Ascending aorta (tissue), 2 donors: Measurements from ENCODE around the gene NCLN. TPM values are rescaled to one million over a fixed set of nuclear protein-coding genes. Genes with fewer than 3 reads are reported as not detected.

ENCODE experiments used
- DNase-seq, 2 donors: peaks; one replicate each; pipeline ENCODE4 v3.0.0-alpha.2; 2019; ENCODE audit warnings: low spot score in 2 of 2
- H3K27ac ChIP-seq, 2 donors: fragments of 200-600 bp; sonication (generic); one replicate each; pipeline ENCODE4 v1.5.1; 2016 to 2017; ENCODE audit warnings: mild to moderate bottlenecking in 1 of 2
- H3K27me3 ChIP-seq: fragments of 200-600 bp; sonication (generic); one replicate; pipeline ENCODE4 v1.5.1; 2017
- H3K36me3 ChIP-seq, 2 donors: fragments of 200-600 bp; sonication (generic); one replicate each; pipeline ENCODE4 v1.5.1; 2016
- H3K4me1 ChIP-seq, 2 donors: fragments of 200-600 bp; sonication (generic); one replicate each; pipeline ENCODE4 v1.5.1; 2016 to 2017; ENCODE audit warnings: mild to moderate bottlenecking in 1 of 2
- H3K4me3 ChIP-seq, 2 donors: fragments of 200-600 bp; sonication (generic); one replicate each; pipeline ENCODE4 v1.5.1; 2016 to 2017; ENCODE audit warnings: mild to moderate bottlenecking in 1 of 2
- H3K9me3 ChIP-seq, 2 donors: fragments of 200-600 bp; sonication (generic); one replicate each; pipeline ENCODE4 v1.5.1; 2016
- intact Hi-C: fragments of 100-400 bp; cut with DNase I; formaldehyde crosslinking; loops from one replicate; pipeline ENCODE4 v1.15.1; 2023
- total RNA-seq: library from RNA; depleted of rRNA; stranded (reverse); fragments of >200 nt; gene quantifications from one replicate; pipeline ENCODE4 v1.1.0, GENCODE V29; 2016
- TF ChIP-seq, protein P1 (sequence below), 3 experiments: fragments of 200-600 bp in 2 of 3; fragments of 450-650 bp in 1 of 3; sonication (generic) in 2 of 3; IDR thresholded peaks; one replicate each; pipeline ENCODE4 v1.5.1; 2016 to 2019; ENCODE audit warnings: antibody characterized with exemption in 3 of 3, mild to moderate bottlenecking in 1 of 3, moderate library complexity in 1 of 3

Gene NCLN
- total RNA-seq, 1 donor from 2014 or later, result 118 TPM

DNA sequence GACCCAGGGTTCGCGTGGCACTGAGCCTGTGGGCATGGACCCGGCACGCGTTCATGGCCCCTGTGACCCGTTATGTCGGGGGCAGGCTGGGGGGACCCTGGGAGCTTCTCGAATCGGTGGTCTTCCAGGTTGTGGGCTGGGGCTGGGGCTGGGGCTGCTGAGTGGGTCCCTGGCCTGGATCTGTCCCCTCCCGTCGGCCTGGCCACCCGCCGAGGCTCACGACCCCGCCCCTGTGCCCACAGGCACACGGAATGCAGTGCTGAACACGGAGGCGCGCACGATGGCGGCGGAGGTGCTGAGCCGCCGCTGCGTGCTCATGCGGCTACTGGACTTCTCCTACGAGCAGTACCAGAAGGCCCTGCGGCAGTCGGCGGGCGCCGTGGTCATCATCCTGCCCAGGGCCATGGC is 6.5 kb downstream of the NCLN start:
- Histone ChIP-seq H3K4me1 (peaks cover 0 to 6% of the 10 kb centered on the region in 2 donors), H3K9me3 (no peaks in the 10 kb centered on the region), H3K36me3 (peaks cover 5 to 42% of the 10 kb centered on the region in 2 donors), H3K4me3 (no peak overlapping the region), H3K27ac (no peak overlapping the region), H3K27me3 (no peaks in the 10 kb centered on the region)
- TF ChIP-seq, protein P1, sequence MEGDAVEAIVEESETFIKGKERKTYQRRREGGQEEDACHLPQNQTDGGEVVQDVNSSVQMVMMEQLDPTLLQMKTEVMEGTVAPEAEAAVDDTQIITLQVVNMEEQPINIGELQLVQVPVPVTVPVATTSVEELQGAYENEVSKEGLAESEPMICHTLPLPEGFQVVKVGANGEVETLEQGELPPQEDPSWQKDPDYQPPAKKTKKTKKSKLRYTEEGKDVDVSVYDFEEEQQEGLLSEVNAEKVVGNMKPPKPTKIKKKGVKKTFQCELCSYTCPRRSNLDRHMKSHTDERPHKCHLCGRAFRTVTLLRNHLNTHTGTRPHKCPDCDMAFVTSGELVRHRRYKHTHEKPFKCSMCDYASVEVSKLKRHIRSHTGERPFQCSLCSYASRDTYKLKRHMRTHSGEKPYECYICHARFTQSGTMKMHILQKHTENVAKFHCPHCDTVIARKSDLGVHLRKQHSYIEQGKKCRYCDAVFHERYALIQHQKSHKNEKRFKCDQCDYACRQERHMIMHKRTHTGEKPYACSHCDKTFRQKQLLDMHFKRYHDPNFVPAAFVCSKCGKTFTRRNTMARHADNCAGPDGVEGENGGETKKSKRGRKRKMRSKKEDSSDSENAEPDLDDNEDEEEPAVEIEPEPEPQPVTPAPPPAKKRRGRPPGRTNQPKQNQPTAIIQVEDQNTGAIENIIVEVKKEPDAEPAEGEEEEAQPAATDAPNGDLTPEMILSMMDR (IDR thresholded peaks at IDR 0.05), result no peak
- intact Hi-C loops, result no loop called here
- no peak for DNase-seq

DNA sequence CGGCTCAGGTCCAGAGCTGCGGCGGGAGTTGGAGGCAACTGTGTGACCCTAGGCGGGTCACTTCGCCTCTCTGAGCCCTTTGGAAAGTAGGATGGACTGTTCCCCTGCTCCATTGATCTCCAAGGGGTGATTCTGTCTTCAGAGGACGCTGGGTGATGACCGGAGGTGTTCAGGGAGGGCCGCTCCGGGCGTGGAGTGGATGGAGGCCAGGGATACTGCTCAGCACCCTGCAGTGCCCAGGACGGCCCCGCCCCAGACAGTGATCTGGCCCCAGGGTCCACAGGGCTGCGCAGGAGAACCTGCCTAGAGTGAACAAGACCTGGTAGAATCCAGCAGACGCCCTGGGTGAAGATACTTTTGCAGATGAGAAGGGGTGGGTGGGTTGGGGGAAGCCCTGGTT is 7.0 kb downstream of the NCLN start:
- H3K27me3 ChIP-seq, result no peaks in the 10 kb centered on the region
- peaks cover 0 to 1% of the 10 kb centered on the region in 2 donors for H3K4me1 ChIP-seq
- TF ChIP-seq, protein P1 (IDR thresholded peaks at IDR 0.05), result no peak
- peaks cover 5 to 42% of the 10 kb centered on the region in 2 donors for H3K36me3 ChIP-seq
- H3K27ac ChIP-seq, result no peak overlapping the region
- H3K9me3 ChIP-seq, result no peaks in the 10 kb centered on the region
- H3K4me3 ChIP-seq, result no peak overlapping the region
- intact Hi-C loops, result no loop called here
- no peak for DNase-seq

DNA sequence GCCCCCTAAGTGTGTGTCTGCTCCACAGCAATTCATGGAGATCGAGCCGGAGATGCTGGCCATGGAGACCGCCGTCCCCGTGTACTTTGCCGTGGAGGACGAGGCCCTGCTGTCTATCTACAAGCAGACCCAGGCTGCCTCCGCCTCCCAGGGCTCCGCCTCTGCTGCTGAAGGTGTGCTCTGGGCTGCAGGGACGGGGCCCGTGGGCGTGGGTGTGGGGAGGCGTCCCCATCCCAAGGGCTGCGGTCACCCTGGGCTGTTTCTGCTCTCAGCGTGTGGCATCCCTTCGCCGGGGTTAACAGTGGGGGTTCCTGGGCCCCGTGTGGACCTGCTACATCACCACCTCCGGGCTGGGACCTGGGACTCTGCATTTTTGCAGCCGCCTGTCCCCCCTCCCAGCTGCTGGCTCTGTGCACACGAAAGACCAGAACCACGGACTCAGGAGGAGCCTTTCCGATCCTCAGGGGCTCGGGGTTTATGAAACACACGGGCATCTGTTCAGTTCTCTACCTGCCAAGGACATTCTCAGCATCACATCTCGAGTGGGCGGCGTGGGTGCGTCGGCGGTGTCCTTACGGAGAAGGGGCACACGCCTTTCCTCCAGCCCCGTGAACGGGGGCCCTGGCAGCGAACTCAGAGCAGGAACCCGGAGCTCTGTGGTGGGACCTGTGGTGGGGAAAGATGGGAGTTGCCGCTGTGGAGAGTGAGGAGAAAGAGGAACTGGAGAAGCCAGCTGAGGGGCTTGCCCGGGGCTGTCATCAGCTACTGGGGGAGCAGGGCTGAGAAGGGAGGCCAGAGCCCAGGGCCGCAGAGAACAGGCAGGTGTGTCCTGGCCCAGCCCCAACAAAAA is 7.8 kb downstream of the NCLN start:
- Histone ChIP-seq H3K27me3 (no peaks in the 10 kb centered on the region), H3K9me3 (no peaks in the 10 kb centered on the region), H3K4me3 (no peak overlapping the region), H3K27ac (no peak overlapping the region), H3K4me1 (no peaks in the 10 kb centered on the region), H3K36me3 (peaks cover 5 to 43% of the 10 kb centered on the region in 2 donors)
- TF ChIP-seq, protein P1 (IDR thresholded peaks at IDR 0.05), result no peak
- intact Hi-C loops, result no loop called here
- no peak for DNase-seq

DNA sequence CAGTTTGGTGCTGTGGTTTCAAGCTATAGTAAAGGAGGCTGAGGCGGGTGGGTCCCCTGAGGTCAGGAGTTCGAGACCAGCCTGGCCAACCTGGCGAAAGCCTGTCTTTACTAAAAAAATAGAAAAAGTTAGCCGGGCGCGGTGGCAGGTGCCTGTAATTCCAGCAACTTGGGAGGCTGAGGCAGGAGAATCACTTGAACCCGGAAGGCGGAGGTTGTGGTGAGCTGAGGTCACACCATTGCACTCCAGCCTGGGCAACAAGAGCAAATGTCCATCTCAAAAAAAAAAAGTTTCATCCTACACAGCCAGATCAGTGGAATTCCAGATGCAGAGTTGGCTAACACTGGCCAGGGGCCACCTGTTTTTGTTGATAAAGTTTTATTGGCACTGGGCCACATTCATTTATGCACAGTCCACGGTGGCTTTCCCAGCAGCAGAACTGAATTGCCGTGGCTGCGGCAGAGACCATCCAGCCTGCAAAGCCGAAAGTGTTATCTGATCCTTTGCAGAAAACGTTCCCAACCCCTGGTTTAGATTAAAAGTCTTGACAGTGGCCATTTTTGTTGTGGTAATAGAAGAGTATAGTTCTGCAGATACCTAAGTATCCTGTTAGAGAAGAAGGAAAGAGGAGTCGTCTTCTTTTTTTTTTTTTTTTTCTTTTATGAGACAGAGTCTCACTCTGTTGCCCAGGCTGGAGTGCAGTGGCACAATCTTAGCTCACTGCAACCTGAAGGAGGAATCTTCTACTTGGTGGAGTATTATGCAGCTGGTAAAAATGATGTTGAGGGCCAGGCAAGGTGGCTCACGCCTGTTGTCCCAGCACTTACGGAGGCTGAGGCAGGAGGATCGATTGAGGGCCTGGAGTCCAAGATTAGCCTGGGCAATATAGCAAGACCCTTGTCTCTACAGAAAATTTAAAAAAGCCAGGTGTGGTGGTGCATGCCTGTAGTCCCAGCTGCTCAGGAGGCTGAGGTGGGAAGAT is 8.7 kb downstream of the NCLN start:
- intact Hi-C loops, result no loop called here
- no peaks in the 10 kb centered on the region for H3K27me3 ChIP-seq
- TF ChIP-seq, protein P1 (IDR thresholded peaks at IDR 0.05), result no peak
- H3K4me3 ChIP-seq, result no peak overlapping the region
- H3K36me3 ChIP-seq, result peaks cover 12 to 50% of the 10 kb centered on the region in 2 donors
- no peaks in the 10 kb centered on the region for H3K9me3 ChIP-seq
- H3K4me1 ChIP-seq, result no peaks in the 10 kb centered on the region
- no peak for DNase-seq
- H3K27ac ChIP-seq, result no peak overlapping the region

DNA sequence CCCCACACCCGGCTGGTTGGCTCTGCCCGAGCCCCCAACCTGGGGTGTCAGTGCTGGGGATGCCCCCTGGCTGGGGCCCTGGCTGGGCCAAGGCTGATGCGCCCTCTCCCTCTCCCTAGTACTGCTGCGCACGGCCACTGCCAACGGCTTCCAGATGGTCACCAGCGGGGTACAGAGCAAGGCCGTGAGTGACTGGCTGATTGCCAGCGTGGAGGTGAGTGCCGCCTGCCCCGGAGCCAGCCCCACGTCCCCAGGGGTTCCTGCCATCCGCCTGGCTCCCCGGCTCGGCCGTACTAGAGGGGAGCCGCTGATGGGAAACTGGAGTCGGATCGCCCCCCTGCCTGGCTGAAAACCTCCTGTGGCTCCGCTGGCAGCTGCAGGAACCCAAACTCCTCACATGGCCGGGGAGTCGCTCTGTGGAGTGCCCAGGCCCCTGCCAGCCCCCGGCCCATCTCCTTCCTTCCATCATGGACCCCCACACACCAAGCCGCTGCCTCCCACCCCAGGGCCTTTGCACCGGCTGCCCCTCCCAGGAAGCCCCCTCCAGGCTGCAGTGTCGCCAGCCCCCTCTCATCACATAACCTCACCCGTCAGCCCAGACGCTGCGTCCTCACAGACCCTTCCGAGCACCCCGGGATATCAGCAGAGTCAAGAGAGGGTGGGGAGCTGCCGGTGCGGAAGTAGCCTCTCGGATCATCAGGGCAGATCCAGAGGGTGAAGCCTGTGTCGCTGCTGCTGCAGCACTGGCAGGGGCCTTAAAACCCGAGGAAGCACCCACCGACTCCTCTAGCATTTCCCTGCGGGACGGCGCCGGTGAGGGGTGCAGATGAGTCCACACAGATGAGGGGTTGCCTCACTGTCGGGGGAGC is 10.6 kb downstream of the NCLN start:
- no peak overlapping the region for H3K27ac ChIP-seq
- no peak for DNase-seq
- H3K36me3 ChIP-seq, result peaks cover 12 to 54% of the 10 kb centered on the region in 2 donors
- no peak overlapping the region for H3K4me3 ChIP-seq
- no peaks in the 10 kb centered on the region for H3K4me1 ChIP-seq
- H3K27me3 ChIP-seq, result no peaks in the 10 kb centered on the region
- intact Hi-C loops, result no loop called here
- H3K9me3 ChIP-seq, result no peaks in the 10 kb centered on the region
- TF ChIP-seq, protein P1 (IDR thresholded peaks at IDR 0.05), result no peak
